Astrocyte of the cerebellum (primary cell): Measurements from ENCODE around the gene LUC7L.

Source experiments
- DNase-seq: peaks from one replicate; pipeline ENCODE4 v3.0.0-alpha.2; 2011; ENCODE audit warnings: low read depth
- H3K4me3 ChIP-seq: 2 replicates; pipeline ENCODE4 v1.5.1; 2011; ENCODE audit warnings: mild to moderate bottlenecking, low read depth, low read length, moderate library complexity
- in situ Hi-C: cut with HindIII; loops from 2 replicates; pipeline ENCODE4 v1.10.0; 2017; ENCODE audit warnings: low sequenced_read_pairs
- TF ChIP-seq, protein P1 (sequence below): IDR thresholded peaks from 2 replicates; pipeline ENCODE4 v1.5.1; 2012; ENCODE audit warnings: low read length, low read depth, moderate library complexity, mild to moderate bottlenecking; ENCODE audit errors: missing control alignments

LUC7L gene

DNA sequence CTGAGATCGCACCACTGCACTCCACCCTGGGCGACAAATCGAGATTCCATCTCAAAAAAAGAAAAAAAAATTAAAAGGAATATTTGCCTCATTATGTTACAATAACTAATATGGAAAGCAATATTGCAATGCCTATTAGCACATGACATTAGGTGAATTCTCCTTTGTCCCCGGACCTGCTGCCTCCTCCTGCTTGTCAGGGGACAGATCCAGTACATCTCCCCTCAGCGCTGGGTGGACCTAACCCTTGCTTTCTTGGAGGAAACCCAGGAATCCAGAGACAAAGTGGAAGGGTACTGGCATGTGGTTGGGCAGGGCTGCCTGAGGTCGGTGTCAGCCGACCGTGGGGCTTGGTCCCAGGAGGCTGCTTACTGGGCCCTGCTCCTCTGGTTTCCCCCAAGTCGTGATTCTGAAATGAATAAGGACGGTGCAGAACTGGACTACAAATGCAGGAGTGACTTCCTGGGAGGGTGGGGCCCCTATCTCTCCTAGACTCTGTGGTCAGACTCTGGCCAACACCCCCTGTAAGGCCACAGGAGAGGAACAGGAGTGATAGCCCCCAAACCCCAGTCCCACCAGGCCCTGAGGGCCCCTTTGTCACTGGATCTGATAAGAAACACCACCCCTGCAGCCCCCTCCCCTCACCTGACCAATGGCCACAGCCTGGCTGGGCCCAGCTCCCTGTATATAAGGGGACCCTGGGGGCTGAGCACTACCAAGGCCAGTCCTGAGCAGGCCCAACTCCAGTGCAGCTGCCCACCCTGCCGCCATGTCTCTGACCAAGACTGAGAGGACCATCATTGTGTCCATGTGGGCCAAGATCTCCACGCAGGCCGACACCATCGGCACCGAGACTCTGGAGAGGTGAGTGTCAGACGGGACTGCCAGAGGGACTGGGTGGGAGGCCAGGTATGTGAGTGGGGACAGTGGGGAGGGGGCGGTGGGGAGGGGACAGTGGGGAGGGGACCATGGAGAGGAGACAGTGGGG, 76.8 kb downstream of the LUC7L start, which contains the start of gene HBZ:
Gene HBZ, plus strand, starts transcription at position 504 of the 988 bp plus-strand sequence. Its CDS starts 266 bp downstream, at position 770.
- TF ChIP-seq, protein P1, sequence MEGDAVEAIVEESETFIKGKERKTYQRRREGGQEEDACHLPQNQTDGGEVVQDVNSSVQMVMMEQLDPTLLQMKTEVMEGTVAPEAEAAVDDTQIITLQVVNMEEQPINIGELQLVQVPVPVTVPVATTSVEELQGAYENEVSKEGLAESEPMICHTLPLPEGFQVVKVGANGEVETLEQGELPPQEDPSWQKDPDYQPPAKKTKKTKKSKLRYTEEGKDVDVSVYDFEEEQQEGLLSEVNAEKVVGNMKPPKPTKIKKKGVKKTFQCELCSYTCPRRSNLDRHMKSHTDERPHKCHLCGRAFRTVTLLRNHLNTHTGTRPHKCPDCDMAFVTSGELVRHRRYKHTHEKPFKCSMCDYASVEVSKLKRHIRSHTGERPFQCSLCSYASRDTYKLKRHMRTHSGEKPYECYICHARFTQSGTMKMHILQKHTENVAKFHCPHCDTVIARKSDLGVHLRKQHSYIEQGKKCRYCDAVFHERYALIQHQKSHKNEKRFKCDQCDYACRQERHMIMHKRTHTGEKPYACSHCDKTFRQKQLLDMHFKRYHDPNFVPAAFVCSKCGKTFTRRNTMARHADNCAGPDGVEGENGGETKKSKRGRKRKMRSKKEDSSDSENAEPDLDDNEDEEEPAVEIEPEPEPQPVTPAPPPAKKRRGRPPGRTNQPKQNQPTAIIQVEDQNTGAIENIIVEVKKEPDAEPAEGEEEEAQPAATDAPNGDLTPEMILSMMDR: no peak
- H3K4me3 ChIP-seq: no peak within 1 kb of the TSS
- in situ Hi-C loops: no loop called here
- DNase-seq: no peak

DNA sequence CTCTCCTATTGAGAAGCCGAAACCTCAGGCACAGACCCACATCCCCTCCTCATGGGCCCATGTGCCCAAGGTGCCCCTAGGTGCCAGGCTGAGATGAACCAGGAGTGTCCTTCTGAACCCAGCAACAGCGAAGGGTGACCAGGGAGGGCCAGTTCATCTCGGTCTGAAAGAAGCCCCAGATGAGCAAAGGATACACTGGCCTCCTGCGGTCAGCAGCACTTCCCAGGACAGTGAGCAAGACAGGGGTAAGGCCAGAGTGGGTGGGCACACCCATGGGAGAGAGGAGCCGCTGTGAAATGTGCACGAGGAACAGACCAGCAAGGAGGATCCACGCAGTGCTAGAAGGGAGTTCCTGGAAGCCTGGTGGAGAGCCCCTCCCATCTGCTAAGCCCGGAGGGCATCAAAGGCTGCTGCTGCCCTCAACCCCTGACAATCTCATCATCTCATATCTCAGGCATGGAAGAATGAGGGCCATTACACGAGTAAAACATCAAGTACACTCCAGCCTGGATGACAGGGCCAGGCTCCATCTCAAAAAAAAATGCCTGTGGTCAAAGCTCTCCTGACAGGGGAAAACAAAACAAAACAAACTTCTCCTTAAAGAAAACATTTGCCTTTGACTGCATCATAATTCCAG, 80.1 kb downstream of the LUC7L start:
- no peak overlapping the region for H3K4me3 ChIP-seq
- TF ChIP-seq, protein P1: no peak
- in situ Hi-C loops: no loop called here
- no peak for DNase-seq

DNA sequence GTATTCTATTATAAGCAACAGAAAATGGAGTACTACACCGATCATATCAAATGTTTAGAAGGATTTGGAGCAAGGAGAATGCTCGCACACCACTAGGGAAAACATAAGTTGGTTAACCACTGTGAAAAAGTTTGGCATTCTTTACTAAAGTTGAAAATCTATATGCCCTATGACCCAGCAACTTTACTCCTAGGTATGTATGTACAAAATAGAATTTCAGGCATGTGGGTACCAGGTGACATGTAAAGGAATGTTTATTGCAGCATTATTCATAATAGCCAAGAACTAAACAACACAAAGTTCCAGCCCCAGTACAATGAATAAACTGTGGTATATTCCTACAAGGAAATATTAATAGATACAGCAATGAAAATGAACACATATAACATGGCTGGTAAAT, 82.6 kb downstream of the LUC7L start:
- TF ChIP-seq, protein P1: no peak
- no peak for DNase-seq
- H3K4me3 ChIP-seq: no peak overlapping the region
- in situ Hi-C loops: no loop called here

DNA sequence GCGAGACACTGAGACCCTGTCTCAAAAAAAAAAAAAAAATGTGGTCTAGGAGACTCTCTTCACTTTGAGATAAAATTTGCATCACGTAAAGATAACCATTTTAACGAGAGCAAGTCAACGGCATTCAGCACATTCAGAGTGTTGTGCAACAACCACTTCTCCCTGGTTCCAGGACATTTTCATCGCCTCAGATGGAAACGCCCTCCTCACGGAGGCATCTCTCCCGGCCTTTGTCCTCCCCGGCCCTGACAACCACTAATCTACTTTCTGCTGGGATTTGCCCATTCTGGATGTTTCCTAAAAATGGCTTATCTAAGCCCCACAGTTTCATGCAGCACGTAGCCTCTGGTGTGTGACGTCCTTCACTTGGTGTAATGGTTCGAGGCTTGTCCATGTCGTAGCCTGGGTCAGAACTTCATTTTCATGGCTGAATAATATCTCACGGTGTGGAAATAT, 84.4 kb downstream of the LUC7L start:
- in situ Hi-C loops: no loop called here
- DNase-seq: no peak
- TF ChIP-seq, protein P1: no peak
- no peak overlapping the region for H3K4me3 ChIP-seq

DNA sequence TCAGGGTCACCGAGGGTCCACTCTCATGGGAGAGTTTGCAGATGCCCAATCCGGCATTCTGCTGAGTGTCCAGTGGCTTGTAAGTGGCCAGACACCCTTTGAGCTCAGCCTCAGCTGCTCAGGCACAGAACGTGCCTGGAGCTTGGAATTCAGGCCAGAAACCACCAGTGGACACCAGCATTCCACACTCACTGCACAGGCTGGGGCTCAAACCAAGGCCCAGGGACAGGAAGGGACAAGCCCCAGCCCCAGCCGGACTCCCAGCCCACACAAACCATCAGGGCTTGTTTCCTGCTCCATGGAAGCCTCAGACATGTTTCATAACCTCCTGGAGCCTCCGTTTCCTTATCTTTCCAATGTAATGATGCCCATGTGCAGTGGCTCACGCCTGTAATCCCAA, 85.8 kb downstream of the LUC7L start:
- in situ Hi-C loops: no loop called here
- TF ChIP-seq, protein P1: no peak
- H3K4me3 ChIP-seq: no peak overlapping the region
- DNase-seq: no peak

DNA sequence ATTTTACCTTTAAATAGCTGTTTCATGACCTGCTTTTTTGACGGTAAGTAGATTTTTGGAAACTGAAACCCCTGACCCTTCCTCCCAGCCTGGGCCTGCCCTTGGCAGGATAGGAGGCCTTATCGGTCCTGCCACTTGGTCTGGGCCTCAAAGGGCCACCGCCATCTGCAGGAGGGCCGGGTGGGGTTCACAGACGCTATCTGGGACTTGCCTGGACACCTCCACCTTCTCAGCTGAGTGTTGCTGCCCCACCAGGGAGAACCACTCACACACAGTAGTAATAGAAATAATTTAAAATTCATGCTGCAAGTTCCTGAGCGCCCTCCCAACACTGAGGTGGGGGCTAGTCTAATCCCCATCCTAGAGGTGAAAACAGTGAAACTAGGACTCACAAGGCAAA, 86.2 kb downstream of the LUC7L start:
- DNase-seq: no peak
- TF ChIP-seq, protein P1: no peak
- no peak overlapping the region for H3K4me3 ChIP-seq
- in situ Hi-C loops: no loop called here
